Measurements from ENCODE around the gene PRDM7.

Gene PRDM7

DNA sequence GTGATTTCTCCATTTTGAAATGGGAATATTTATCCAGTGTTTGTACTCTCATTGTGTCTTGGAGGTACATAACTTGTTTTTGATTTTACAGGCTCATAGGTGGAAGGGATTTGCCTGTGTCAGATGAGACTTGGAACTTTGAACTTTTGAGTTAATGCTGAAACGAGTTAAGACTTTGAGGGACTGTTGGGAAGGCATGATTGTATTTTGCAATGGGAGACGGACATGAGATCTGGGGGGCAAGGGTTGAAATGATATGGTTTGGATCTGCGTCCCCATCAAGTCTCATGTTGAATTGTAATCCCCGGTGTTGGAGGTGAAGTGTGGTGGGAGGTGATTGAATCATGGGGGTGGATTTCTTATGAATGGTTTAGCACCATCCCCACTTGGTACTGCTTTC, 21.8 kb downstream of the PRDM7 start:
- H3K36me3 ChIP-seq (ENCODE audit: control insufficient read depth, insufficient read depth, low read length): no peaks in the 10 kb centered on the region
- no peaks in the 10 kb centered on the region for H3K79me2 ChIP-seq
- H3K9ac ChIP-seq: no peak overlapping the region
- TF ChIP-seq, protein P1, sequence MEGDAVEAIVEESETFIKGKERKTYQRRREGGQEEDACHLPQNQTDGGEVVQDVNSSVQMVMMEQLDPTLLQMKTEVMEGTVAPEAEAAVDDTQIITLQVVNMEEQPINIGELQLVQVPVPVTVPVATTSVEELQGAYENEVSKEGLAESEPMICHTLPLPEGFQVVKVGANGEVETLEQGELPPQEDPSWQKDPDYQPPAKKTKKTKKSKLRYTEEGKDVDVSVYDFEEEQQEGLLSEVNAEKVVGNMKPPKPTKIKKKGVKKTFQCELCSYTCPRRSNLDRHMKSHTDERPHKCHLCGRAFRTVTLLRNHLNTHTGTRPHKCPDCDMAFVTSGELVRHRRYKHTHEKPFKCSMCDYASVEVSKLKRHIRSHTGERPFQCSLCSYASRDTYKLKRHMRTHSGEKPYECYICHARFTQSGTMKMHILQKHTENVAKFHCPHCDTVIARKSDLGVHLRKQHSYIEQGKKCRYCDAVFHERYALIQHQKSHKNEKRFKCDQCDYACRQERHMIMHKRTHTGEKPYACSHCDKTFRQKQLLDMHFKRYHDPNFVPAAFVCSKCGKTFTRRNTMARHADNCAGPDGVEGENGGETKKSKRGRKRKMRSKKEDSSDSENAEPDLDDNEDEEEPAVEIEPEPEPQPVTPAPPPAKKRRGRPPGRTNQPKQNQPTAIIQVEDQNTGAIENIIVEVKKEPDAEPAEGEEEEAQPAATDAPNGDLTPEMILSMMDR (IDR thresholded peaks at IDR 0.05): no peak
- no peaks in the 10 kb centered on the region for H3K9me3 ChIP-seq (ENCODE audit: control insufficient read depth, low read length)
- no peak overlapping the region for H3K27ac ChIP-seq
- H3K4me2 ChIP-seq (ENCODE audit: low read length): no peak overlapping the region
- H3K4me3 ChIP-seq (ENCODE audit: low read depth, low read length): no peak overlapping the region
- H3K4me1 ChIP-seq: no peaks in the 10 kb centered on the region
- no peaks in the 10 kb centered on the region for H3K27me3 ChIP-seq (ENCODE audit: control insufficient read depth, insufficient read depth, low read length)
- no peak overlapping the region for H2AFZ ChIP-seq

DNA sequence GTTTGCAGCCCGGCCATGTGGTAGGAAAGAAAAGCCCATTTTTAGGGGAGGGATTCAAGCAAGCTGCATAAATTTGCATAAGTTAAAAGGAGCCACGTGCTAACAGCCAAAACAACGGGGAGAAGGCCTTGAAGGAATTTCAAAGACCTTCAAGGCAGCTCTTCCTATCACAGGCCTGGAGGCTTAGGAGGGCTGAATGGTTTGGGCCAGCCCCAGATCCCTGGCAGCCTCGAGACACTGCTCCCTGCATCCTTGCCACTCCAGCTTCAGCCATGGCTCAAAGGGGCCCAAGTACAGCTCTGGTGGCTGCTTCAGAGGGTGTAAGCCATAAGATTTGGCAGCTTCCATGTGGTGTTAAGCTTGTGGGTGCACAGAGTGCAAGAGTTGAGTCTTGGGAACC, 22.6 kb downstream of the PRDM7 start:
- no peaks in the 10 kb centered on the region for H3K9me3 ChIP-seq (ENCODE audit: control insufficient read depth, low read length)
- no peak overlapping the region for H2AFZ ChIP-seq
- H3K4me2 ChIP-seq (ENCODE audit: low read length): no peak overlapping the region
- no peaks in the 10 kb centered on the region for H3K4me1 ChIP-seq
- no peaks in the 10 kb centered on the region for H3K27me3 ChIP-seq (ENCODE audit: control insufficient read depth, insufficient read depth, low read length)
- H3K4me3 ChIP-seq (ENCODE audit: low read depth, low read length): no peak overlapping the region
- no peak overlapping the region for H3K27ac ChIP-seq
- H3K36me3 ChIP-seq (ENCODE audit: control insufficient read depth, insufficient read depth, low read length): no peaks in the 10 kb centered on the region
- no peaks in the 10 kb centered on the region for H3K79me2 ChIP-seq
- TF ChIP-seq, protein P1 (IDR thresholded peaks at IDR 0.05): no peak
- no peak overlapping the region for H3K9ac ChIP-seq

DNA sequence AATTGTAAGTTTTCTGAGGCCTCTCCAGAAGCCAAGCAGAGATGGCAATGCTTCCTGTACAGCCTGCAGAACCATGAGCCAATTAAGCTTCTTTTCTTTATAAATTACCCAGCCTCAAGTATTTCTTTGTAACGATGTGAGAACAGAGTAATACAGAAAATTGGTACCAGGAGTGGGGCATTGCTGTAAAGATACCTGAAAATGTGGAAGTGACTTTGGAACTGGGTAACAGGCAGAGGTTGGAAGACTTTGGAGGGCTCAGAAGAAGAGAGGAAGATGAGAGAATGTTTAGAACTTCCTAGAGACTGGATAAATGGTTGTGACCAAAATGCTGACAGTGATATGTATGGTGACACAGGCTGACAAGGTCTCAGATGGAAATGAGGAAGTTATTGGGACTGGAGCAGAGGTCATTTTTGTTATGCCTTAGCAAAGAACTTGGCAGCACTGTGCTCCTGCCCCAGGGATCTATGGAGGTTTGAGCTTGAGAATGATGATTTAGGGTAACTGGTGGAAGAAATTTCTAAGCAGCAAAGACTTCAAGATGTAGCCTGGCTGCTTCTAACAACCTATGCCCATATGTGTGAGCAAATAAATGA, 23.1 kb downstream of the PRDM7 start:
- Histone ChIP-seq H3K9ac (no peak overlapping the region), H3K4me2 (ENCODE audit: low read length) (no peak overlapping the region), H2AFZ (no peak overlapping the region), H3K27ac (no peak overlapping the region), H3K9me3 (ENCODE audit: control insufficient read depth, low read length) (no peaks in the 10 kb centered on the region), H3K36me3 (ENCODE audit: control insufficient read depth, insufficient read depth, low read length) (no peaks in the 10 kb centered on the region), H3K4me1 (no peaks in the 10 kb centered on the region), H3K4me3 (ENCODE audit: low read depth, low read length) (no peak overlapping the region), H3K27me3 (ENCODE audit: control insufficient read depth, insufficient read depth, low read length) (no peaks in the 10 kb centered on the region), H3K79me2 (no peaks in the 10 kb centered on the region)
- TF ChIP-seq, protein P1 (IDR thresholded peaks at IDR 0.05): no peak

DNA sequence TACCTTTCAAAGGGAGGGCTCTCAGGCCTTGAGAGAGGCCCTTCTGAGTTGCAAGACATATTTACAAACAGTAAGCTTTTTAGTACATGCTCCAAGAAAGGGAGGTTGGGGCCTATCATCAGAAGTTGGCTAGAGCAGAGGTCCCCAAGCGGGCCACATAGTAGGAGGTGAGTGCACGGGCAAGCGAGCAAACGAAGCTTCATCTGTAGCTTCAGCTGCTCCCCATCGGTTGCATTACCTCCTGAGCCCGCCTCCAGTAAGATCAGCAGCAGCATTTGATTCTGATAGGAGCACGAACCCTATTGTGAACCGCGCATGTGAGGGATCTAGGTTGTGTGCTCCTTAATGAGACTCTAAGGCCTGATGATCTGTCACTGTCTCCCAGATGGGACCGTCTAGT, 26.2 kb downstream of the PRDM7 start:
- H3K79me2 ChIP-seq: no peaks in the 10 kb centered on the region
- no peak overlapping the region for H2AFZ ChIP-seq
- H3K36me3 ChIP-seq (ENCODE audit: control insufficient read depth, insufficient read depth, low read length): no peaks in the 10 kb centered on the region
- H3K27me3 ChIP-seq (ENCODE audit: control insufficient read depth, insufficient read depth, low read length): no peaks in the 10 kb centered on the region
- H3K4me1 ChIP-seq: peaks cover 10% of the 10 kb centered on the region
- TF ChIP-seq, protein P1 (IDR thresholded peaks at IDR 0.05): no peak
- no peak overlapping the region for H3K27ac ChIP-seq
- no peak overlapping the region for H3K9ac ChIP-seq
- H3K4me2 ChIP-seq (ENCODE audit: low read length): no peak overlapping the region
- H3K4me3 ChIP-seq (ENCODE audit: low read depth, low read length): no peak overlapping the region
- H3K9me3 ChIP-seq (ENCODE audit: control insufficient read depth, low read length): no peaks in the 10 kb centered on the region

DNA sequence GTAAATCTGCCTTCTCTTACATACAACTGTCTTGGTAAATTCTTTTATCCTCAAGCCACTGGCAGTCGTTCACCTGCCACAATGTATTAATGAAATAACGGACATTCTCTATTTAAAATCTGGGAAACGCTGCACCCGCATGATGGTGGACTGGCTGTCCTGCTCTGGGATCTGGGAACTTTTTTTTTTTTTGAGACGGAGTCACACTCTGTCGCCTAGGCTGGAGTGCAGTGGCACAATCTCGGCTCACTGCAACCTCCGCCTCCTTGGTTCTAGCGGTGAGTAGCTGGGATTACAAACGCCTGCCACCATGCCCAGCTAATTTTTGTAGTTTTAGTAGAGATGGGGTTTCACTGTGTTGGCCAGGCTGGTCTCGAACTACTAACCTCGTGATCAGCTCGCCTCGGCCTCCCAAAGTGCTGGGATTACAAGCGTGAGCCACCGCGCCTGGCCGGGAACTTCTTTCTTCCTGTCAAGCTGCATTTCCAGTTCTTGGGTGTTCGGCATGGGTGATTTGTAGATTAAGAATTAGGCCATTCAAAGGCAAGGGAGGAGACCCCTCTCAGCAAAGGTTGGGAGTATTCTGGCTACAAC, 28.3 kb downstream of the PRDM7 start:
- H3K4me3 ChIP-seq (ENCODE audit: low read depth, low read length): no peak overlapping the region
- no peaks in the 10 kb centered on the region for H3K27me3 ChIP-seq (ENCODE audit: control insufficient read depth, insufficient read depth, low read length)
- no peak overlapping the region for H3K9ac ChIP-seq
- H3K27ac ChIP-seq: no peak overlapping the region
- no peaks in the 10 kb centered on the region for H3K9me3 ChIP-seq (ENCODE audit: control insufficient read depth, low read length)
- H3K79me2 ChIP-seq: no peaks in the 10 kb centered on the region
- H3K4me1 ChIP-seq: peaks cover 10% of the 10 kb centered on the region
- no peaks in the 10 kb centered on the region for H3K36me3 ChIP-seq (ENCODE audit: control insufficient read depth, insufficient read depth, low read length)
- no peak overlapping the region for H3K4me2 ChIP-seq (ENCODE audit: low read length)
- no peak overlapping the region for H2AFZ ChIP-seq
- TF ChIP-seq, protein P1 (IDR thresholded peaks at IDR 0.05): no peak

Data from parathyroid adenoma (tissue), 2 donors.